Omental fat pad (tissue), 4 donors: Measurements from ENCODE around the gene CRIP3. TPM values are rescaled to one million over a fixed set of nuclear protein-coding genes. Genes with fewer than 3 reads are reported as not detected.

Source experiments
- ATAC-seq: fragments of 150-250 bp; one replicate; pipeline ENCODE4 v1.9.1; 2016; ENCODE audit warnings: mild to moderate bottlenecking, moderate library complexity; ENCODE audit not compliant: low FRiP score
- DNase-seq: peaks from one replicate; pipeline ENCODE4 v3.0.0-alpha.2; 2019; ENCODE audit warnings: low spot score
- total RNA-seq, 4 donors: library from RNA; depleted of rRNA; stranded (reverse); fragments of >200 nt; gene quantifications; one replicate each; pipeline ENCODE4 v1.1.0, GENCODE V29; 2016
- TF ChIP-seq, protein P1 (sequence below), 3 donors: fragments of 450-650 bp; IDR thresholded peaks; one replicate each; pipeline ENCODE4 v1.5.1; 2016 to 2017; ENCODE audit warnings: antibody characterized with exemption in 3 of 3, mild to moderate bottlenecking in 3 of 3, moderate library complexity in 2 of 3

Gene CRIP3
- total RNA-seq, 4 donors from 2014 or later: 0.84 to 7.9 (median 0.94) TPM; not detected in 1

DNA sequence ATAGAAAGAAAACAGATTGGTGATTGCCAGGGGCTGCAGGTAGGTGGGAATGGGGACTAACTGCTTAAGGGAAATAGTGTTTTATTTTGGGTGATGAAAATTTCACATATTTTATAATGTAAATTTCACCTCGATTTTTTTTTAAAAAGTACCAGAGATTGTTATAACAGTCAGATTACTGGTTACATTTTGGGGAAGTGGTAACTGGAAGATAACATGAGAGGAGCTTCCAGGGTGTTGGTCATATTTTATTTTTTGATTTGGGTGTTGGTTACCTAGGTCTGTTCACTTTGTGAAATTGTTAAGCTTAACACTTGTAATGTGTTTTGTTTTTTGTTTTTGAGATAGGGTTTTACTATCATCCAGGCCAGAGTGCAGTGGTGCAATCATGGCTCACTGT is 17.2 kb upstream of the CRIP3 start:
- no peak for ATAC-seq
- TF ChIP-seq, protein P1, sequence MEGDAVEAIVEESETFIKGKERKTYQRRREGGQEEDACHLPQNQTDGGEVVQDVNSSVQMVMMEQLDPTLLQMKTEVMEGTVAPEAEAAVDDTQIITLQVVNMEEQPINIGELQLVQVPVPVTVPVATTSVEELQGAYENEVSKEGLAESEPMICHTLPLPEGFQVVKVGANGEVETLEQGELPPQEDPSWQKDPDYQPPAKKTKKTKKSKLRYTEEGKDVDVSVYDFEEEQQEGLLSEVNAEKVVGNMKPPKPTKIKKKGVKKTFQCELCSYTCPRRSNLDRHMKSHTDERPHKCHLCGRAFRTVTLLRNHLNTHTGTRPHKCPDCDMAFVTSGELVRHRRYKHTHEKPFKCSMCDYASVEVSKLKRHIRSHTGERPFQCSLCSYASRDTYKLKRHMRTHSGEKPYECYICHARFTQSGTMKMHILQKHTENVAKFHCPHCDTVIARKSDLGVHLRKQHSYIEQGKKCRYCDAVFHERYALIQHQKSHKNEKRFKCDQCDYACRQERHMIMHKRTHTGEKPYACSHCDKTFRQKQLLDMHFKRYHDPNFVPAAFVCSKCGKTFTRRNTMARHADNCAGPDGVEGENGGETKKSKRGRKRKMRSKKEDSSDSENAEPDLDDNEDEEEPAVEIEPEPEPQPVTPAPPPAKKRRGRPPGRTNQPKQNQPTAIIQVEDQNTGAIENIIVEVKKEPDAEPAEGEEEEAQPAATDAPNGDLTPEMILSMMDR (IDR thresholded peaks at IDR 0.05): no peak
- DNase-seq: no peak

DNA sequence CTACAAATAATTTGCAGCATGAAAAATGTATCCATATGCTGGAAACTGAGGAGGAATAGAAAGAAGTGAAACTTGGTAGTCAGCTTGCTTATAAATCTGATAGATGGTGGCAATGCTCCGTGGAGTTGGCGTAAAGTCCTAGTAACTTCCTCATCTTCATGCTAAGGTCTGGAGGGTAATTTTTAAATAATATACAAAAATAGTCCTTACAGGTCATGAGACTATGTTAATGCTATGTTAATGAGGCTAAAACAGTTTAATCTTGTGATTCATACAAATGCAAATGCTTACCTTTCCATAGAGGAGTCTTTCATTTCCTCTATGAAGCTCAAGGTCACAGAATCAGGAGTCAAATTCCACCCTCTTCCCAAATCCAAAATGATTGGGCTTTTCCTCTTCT is 9.4 kb upstream of the CRIP3 start:
- DNase-seq (no peak), ATAC-seq (no peak)
- TF ChIP-seq, protein P1 (IDR thresholded peaks at IDR 0.05): no peak

DNA sequence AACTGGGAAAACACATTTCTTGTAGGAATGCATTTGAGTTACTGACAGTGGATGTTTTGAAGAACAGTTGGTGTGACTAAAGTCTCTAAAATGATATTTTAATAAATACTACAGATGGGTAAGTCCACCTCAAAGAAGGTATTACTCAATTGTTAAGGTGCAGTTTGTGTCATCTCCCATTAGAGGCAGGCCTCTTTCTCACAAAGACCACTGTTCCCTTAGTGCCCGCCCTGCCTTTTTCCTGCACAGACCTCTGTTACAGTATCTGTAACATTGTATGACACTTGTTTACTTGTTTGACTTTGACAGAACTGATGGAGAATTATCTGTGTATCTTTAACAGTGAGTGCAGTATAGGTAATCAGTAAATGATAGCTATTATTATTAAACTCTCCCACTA is 5.2 kb upstream of the CRIP3 start:
- TF ChIP-seq, protein P1 (IDR thresholded peaks at IDR 0.05): no peak
- ATAC-seq: no peak

DNA sequence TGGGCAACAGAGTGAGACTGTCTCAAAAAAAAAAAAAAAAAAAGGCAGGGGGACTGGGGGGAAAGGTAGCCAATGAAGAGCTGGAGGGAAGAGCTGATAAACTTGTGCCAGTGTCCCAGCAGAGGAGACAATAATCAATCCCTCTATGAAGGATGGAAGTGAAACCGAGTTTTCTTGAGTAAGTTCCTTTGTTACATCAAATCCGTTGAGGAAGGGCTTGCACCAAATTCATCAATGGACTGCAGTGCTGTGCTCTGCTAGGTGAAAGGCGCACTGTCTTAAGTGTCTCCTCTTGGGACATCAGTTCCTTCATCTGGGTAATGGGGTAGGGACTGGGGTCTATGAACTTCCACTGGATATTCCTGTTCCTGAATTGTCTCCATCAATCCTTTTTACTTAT is 3.0 kb upstream of the CRIP3 start:
- ATAC-seq (no peak), DNase-seq (no peak)
- TF ChIP-seq, protein P1 (IDR thresholded peaks at IDR 0.05): no peak

More for the DNA sequence above, 5.2 kb upstream of the CRIP3 start:
- DNase-seq: no peak

DNA sequence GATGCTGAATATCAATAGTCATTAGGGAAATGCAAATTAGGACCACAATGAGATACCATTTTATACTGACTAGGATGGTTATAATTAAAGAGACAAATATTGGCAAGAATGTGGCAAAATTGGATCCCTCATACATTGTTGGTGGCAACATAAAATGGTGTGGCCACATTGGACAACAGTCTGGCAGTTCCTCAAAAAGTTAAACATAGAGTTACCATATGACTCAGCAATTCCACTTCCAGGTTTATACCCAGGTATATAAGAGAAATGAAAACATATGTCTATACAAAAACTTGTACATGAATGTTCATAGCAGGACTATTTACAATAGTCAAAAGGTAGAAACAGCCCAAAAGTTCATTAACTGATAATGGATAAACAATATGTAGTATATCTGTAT is 2.0 kb upstream of the CRIP3 start:
- DNase-seq (no peak), ATAC-seq (no peak)
- TF ChIP-seq, protein P1 (IDR thresholded peaks at IDR 0.05): no peak

DNA sequence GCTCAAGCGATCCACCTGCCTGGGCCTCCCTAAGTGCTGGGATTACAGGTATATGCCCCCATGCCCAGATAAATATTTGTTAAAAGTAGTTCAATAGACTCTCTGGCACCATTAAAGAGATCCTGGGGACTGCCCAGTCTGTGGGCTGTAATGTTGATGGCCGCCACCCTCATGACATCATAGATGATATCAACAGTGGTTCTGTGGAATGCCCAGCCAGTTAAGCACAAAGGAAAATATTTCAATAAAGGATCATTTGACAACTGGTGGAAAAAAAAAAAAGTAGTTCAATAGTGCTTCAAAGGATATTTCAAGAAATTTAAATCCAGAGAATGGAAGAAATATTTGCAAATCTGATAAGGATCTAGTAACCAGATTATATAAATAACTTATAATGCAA is 1.5 kb upstream of the CRIP3 start:
- ATAC-seq: no peak
- TF ChIP-seq, protein P1 (IDR thresholded peaks at IDR 0.05): no peak
- DNase-seq: no peak

DNA sequence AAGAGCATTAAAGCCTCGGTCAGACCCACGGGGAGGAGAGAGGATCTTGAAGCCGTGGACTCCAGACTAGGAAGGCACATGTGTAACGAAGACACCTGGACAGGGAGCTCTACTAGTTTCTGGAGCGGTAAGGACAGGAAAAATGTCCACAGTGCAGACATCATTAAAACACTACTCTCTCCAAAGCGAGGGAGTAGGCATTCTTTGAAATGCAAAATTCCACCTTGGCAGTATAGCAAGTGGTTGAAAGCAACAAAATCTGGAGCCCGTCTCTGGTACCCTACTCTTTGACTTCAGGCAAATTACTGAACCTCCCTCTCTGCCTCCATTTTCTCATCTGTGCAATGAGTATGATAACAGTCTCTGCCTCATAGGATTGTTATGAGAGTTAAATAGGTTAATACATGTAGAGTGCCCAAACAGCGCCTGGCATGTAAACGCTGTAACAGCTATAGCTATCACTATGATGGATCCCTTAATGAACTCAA is 408 bp upstream of the CRIP3 start:
- no peak for DNase-seq
- TF ChIP-seq, protein P1 (IDR thresholded peaks at IDR 0.05): no peak
- ATAC-seq: peak; percentile 37
